ENCODE results near the gene FAM168B. TPM values are rescaled to one million over a fixed set of nuclear protein-coding genes. Genes with fewer than 3 reads are reported as not detected.
A peak's percentile ranks its signal among the peaks of the same experiment; 100 is the strongest.
"Not testable (repeated sequence)": the region's sequence is repeated elsewhere in the genome, so short reads cannot be mapped to it uniquely, and the experiment has no call there.

The FAM168B gene
- total RNA-seq, 4 donors from 2014 or later, result 97.7 to 137 (median 122) TPM

- DNase-seq (ENCODE audit: low spot score) (no peak), ATAC-seq (ENCODE audit: low FRiP score) (no peak)
- TF ChIP-seq CTCF (IDR thresholded peaks at IDR 0.05), result no peak
Measured at GRCh38 chr2:131094463-131095281, 1.4 kb upstream of the FAM168B start.

GRCh38 chr2:131093696-131094462 lies 619 bp upstream of the FAM168B start:
- TF ChIP-seq CTCF (IDR thresholded peaks at IDR 0.05), result no peak
- ATAC-seq (ENCODE audit: low FRiP score), result peak; percentile 87
- peak; percentile 55 for DNase-seq (ENCODE audit: low spot score)

GRCh38 chr2:131092458-131093005 lies 728 bp downstream of the FAM168B start:
- no peak for TF ChIP-seq CTCF (IDR thresholded peaks at IDR 0.05)
- ATAC-seq (ENCODE audit: low FRiP score) (no peak), DNase-seq (ENCODE audit: low spot score) (no peak)

GRCh38 chr2:131085646-131086045 lies 7.6 kb downstream of the FAM168B start:
- ATAC-seq (ENCODE audit: low FRiP score), result no peak
- TF ChIP-seq CTCF (IDR thresholded peaks at IDR 0.05), result no peak

GRCh38 chr2:131081190-131081589 lies 12.1 kb downstream of the FAM168B start:
- ATAC-seq (ENCODE audit: low FRiP score), result no peak
- no peak for TF ChIP-seq CTCF (IDR thresholded peaks at IDR 0.05)
- no peak for DNase-seq (ENCODE audit: low spot score)

More at GRCh38 chr2:131085646-131086045, 7.6 kb downstream of the FAM168B start:
- DNase-seq (ENCODE audit: low spot score), result no peak

GRCh38 chr2:131079931-131080330 lies 13.3 kb downstream of the FAM168B start:
- DNase-seq (ENCODE audit: low spot score); ATAC-seq (ENCODE audit: low FRiP score): not testable (repeated sequence)

GRCh38 chr2:131077966-131078365 lies 15.3 kb downstream of the FAM168B start:
- TF ChIP-seq CTCF (IDR thresholded peaks at IDR 0.05), result no peak
- ATAC-seq (ENCODE audit: low FRiP score), result no peak

More at GRCh38 chr2:131077966-131078365, 15.3 kb downstream of the FAM168B start:
- no peak for DNase-seq (ENCODE audit: low spot score)

Measured in omental fat pad (tissue), 4 donors.